ENCODE data around the gene PRKG1. TPM values are rescaled to one million over a fixed set of nuclear protein-coding genes. Genes with fewer than 3 reads are reported as not detected.
"Not testable (repeated sequence)": the region's sequence is repeated elsewhere in the genome, so short reads cannot be mapped to it uniquely, and the experiment has no call there.

The PRKG1 gene
- total and polyA plus RNA-seq, 4 donors, result 0.46 to 5.1 (median 1.5) TPM

- H3K4me3 ChIP-seq (ENCODE audit: low read depth in 1 of 3, low read length in 3 of 3), result no peak overlapping the region
- TF ChIP-seq TAF1 (conservative IDR thresholded peaks at IDR 0.05) (no peak), RAD21 (IDR thresholded peaks at IDR 0.05) (no peak), HNF4A (conservative IDR thresholded peaks at IDR 0.05) (no peak), FOXA2 (IDR thresholded peaks at IDR 0.05) (no peak), GABPA (IDR thresholded peaks at IDR 0.05 in 1 of 2, conservative IDR thresholded peaks at IDR 0.05 in 1 of 2) (no peak), FOXA1 (IDR thresholded peaks at IDR 0.05) (no peak)
- TF ChIP-seq, protein P1, sequence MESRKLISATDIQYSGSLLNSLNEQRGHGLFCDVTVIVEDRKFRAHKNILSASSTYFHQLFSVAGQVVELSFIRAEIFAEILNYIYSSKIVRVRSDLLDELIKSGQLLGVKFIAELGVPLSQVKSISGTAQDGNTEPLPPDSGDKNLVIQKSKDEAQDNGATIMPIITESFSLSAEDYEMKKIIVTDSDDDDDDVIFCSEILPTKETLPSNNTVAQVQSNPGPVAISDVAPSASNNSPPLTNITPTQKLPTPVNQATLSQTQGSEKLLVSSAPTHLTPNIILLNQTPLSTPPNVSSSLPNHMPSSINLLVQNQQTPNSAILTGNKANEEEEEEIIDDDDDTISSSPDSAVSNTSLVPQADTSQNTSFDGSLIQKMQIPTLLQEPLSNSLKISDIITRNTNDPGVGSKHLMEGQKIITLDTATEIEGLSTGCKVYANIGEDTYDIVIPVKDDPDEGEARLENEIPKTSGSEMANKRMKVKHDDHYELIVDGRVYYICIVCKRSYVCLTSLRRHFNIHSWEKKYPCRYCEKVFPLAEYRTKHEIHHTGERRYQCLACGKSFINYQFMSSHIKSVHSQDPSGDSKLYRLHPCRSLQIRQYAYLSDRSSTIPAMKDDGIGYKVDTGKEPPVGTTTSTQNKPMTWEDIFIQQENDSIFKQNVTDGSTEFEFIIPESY (IDR thresholded peaks at IDR 0.05), result no peak
- TF ChIP-seq, protein P2, sequence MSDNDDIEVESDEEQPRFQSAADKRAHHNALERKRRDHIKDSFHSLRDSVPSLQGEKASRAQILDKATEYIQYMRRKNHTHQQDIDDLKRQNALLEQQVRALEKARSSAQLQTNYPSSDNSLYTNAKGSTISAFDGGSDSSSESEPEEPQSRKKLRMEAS (IDR thresholded peaks at IDR 0.05), result no peak
- TF ChIP-seq, protein P3, sequence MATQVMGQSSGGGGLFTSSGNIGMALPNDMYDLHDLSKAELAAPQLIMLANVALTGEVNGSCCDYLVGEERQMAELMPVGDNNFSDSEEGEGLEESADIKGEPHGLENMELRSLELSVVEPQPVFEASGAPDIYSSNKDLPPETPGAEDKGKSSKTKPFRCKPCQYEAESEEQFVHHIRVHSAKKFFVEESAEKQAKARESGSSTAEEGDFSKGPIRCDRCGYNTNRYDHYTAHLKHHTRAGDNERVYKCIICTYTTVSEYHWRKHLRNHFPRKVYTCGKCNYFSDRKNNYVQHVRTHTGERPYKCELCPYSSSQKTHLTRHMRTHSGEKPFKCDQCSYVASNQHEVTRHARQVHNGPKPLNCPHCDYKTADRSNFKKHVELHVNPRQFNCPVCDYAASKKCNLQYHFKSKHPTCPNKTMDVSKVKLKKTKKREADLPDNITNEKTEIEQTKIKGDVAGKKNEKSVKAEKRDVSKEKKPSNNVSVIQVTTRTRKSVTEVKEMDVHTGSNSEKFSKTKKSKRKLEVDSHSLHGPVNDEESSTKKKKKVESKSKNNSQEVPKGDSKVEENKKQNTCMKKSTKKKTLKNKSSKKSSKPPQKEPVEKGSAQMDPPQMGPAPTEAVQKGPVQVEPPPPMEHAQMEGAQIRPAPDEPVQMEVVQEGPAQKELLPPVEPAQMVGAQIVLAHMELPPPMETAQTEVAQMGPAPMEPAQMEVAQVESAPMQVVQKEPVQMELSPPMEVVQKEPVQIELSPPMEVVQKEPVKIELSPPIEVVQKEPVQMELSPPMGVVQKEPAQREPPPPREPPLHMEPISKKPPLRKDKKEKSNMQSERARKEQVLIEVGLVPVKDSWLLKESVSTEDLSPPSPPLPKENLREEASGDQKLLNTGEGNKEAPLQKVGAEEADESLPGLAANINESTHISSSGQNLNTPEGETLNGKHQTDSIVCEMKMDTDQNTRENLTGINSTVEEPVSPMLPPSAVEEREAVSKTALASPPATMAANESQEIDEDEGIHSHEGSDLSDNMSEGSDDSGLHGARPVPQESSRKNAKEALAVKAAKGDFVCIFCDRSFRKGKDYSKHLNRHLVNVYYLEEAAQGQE (IDR thresholded peaks at IDR 0.05), result no peak
- no peak for DNase-seq (ENCODE audit: low spot score)
- H3K4me1 ChIP-seq (ENCODE audit: control insufficient read depth in 4 of 4, insufficient read depth in 4 of 4, low read length in 3 of 4), result no peaks in the 10 kb centered on the region
- WGBS, result 30% methylated on average over 1 of the region's 1 CpG
- H3K27ac ChIP-seq (ENCODE audit: low read depth in 1 of 2, low read length in 2 of 2), result no peak overlapping the region
- no peak overlapping the region for H3K9ac ChIP-seq (ENCODE audit: low read depth in 1 of 2, low read length in 2 of 2)
- H3K36me3 ChIP-seq (ENCODE audit: control insufficient read depth in 4 of 4, insufficient read depth in 3 of 4, low read depth in 1 of 4, low read length in 3 of 4), result no peaks in the 10 kb centered on the region
- no peaks in the 10 kb centered on the region for H3K27me3 ChIP-seq (ENCODE audit: control insufficient read depth in 4 of 4, insufficient read depth in 4 of 4, low read length in 3 of 4)
- H3K9me3 ChIP-seq (ENCODE audit: control insufficient read depth in 4 of 4, low read length in 3 of 4), result no peaks in the 10 kb centered on the region
These were observed 87.7 kb downstream of the PRKG1 start for GRCh38 chr10:51162002-51162401.

- H3K36me3 ChIP-seq (ENCODE audit: control insufficient read depth in 4 of 4, insufficient read depth in 3 of 4, low read depth in 1 of 4, low read length in 3 of 4); H3K9ac ChIP-seq (ENCODE audit: low read depth in 1 of 2, low read length in 2 of 2); H3K27me3 ChIP-seq (ENCODE audit: control insufficient read depth in 4 of 4, insufficient read depth in 4 of 4, low read length in 3 of 4); DNase-seq (ENCODE audit: low spot score); H3K9me3 ChIP-seq (ENCODE audit: control insufficient read depth in 4 of 4, low read length in 3 of 4); H3K27ac ChIP-seq (ENCODE audit: low read depth in 1 of 2, low read length in 2 of 2); H3K4me1 ChIP-seq (ENCODE audit: control insufficient read depth in 4 of 4, insufficient read depth in 4 of 4, low read length in 3 of 4); H3K4me3 ChIP-seq (ENCODE audit: low read depth in 1 of 3, low read length in 3 of 3): not testable (repeated sequence)
- 92% methylated on average over 30 of the region's 30 CpGs for WGBS
These were observed 89.2 kb downstream of the PRKG1 start for GRCh38 chr10:51163380-51164049.

- Histone ChIP-seq H3K27me3 (ENCODE audit: control insufficient read depth in 4 of 4, insufficient read depth in 4 of 4, low read length in 3 of 4) (no peaks in the 10 kb centered on the region), H3K4me1 (ENCODE audit: control insufficient read depth in 4 of 4, insufficient read depth in 4 of 4, low read length in 3 of 4) (no peaks in the 10 kb centered on the region), H3K9ac (ENCODE audit: low read depth in 1 of 2, low read length in 2 of 2) (no peak overlapping the region), H3K4me3 (ENCODE audit: low read depth in 1 of 3, low read length in 3 of 3) (no peak overlapping the region), H3K9me3 (ENCODE audit: control insufficient read depth in 4 of 4, low read length in 3 of 4) (no peaks in the 10 kb centered on the region), H3K27ac (ENCODE audit: low read depth in 1 of 2, low read length in 2 of 2) (no peak overlapping the region), H3K36me3 (ENCODE audit: control insufficient read depth in 4 of 4, insufficient read depth in 3 of 4, low read depth in 1 of 4, low read length in 3 of 4) (no peaks in the 10 kb centered on the region)
- WGBS, result 66% methylated on average over 2 of the region's 2 CpGs
- no peak for DNase-seq (ENCODE audit: low spot score)
- TF ChIP-seq, protein P3 (IDR thresholded peaks at IDR 0.05), result no peak
- no peak for TF ChIP-seq GABPA (IDR thresholded peaks at IDR 0.05 in 1 of 2, conservative IDR thresholded peaks at IDR 0.05 in 1 of 2)
- no peak for TF ChIP-seq SP1 (IDR thresholded peaks at IDR 0.05)
- TF ChIP-seq HNF4G (IDR thresholded peaks at IDR 0.05), result no peak
- TF ChIP-seq YY1 (IDR thresholded peaks at IDR 0.05), result no peak
- TF ChIP-seq, protein P2 (IDR thresholded peaks at IDR 0.05), result no peak
- no peak for TF ChIP-seq JUND (IDR thresholded peaks at IDR 0.05)
- TF ChIP-seq, protein P4, sequence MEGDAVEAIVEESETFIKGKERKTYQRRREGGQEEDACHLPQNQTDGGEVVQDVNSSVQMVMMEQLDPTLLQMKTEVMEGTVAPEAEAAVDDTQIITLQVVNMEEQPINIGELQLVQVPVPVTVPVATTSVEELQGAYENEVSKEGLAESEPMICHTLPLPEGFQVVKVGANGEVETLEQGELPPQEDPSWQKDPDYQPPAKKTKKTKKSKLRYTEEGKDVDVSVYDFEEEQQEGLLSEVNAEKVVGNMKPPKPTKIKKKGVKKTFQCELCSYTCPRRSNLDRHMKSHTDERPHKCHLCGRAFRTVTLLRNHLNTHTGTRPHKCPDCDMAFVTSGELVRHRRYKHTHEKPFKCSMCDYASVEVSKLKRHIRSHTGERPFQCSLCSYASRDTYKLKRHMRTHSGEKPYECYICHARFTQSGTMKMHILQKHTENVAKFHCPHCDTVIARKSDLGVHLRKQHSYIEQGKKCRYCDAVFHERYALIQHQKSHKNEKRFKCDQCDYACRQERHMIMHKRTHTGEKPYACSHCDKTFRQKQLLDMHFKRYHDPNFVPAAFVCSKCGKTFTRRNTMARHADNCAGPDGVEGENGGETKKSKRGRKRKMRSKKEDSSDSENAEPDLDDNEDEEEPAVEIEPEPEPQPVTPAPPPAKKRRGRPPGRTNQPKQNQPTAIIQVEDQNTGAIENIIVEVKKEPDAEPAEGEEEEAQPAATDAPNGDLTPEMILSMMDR (IDR thresholded peaks at IDR 0.05; ENCODE audit: low read depth, low read length, missing input control), result no peak
- no peak for TF ChIP-seq FOXA1 (IDR thresholded peaks at IDR 0.05)
These were observed 94.0 kb downstream of the PRKG1 start for GRCh38 chr10:51168086-51168815.
